Measurements from ENCODE around the gene KCNK3. TPM values are rescaled to one million over a fixed set of nuclear protein-coding genes. Genes with fewer than 3 reads are reported as not detected.
"Not testable (repeated sequence)": the region's sequence is repeated elsewhere in the genome, so short reads cannot be mapped to it uniquely, and the experiment has no call there.

The KCNK3 gene
- total RNA-seq, 1 donor from 2014 or later: 1.9 TPM

DNA sequence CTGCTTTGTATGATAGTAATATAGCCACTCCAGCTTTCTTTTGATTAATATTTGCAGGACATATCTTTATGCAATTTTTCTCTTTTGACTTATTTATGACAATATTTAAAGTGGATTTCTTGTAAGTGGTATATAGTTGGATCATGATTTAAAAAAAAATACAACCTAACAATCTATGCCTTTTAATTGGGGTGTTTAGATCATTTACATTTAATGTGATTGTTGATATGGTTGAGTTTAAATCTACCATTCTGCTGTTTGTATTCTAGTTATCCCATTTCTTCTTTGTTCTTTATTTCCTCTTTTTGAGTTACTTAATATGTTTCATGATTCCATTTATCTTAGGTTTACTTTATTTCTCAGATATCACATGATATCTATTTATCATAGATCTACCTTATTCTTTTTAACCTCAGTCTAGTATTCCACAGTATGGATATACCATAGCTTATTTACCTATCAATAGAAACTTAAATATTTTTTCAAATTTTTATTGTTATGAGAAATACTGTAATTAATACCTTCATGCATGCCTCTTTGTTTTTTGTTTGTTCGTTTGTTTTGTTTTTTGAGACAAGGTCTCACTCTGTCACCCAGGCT is 32.1 kb upstream of the KCNK3 start:
- no peaks in the 10 kb centered on the region for H3K4me1 Mint-ChIP-seq (ENCODE audit: low read depth, unreplicated experiment)
- no peak for TF ChIP-seq EZH2 (IDR thresholded peaks at IDR 0.05; ENCODE audit: insufficient read depth, low read length)
- TF ChIP-seq, protein P1, sequence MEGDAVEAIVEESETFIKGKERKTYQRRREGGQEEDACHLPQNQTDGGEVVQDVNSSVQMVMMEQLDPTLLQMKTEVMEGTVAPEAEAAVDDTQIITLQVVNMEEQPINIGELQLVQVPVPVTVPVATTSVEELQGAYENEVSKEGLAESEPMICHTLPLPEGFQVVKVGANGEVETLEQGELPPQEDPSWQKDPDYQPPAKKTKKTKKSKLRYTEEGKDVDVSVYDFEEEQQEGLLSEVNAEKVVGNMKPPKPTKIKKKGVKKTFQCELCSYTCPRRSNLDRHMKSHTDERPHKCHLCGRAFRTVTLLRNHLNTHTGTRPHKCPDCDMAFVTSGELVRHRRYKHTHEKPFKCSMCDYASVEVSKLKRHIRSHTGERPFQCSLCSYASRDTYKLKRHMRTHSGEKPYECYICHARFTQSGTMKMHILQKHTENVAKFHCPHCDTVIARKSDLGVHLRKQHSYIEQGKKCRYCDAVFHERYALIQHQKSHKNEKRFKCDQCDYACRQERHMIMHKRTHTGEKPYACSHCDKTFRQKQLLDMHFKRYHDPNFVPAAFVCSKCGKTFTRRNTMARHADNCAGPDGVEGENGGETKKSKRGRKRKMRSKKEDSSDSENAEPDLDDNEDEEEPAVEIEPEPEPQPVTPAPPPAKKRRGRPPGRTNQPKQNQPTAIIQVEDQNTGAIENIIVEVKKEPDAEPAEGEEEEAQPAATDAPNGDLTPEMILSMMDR (IDR thresholded peaks at IDR 0.05; ENCODE audit: insufficient read depth, low read depth, low read length): no peak
- Histone ChIP-seq H3K4me2 (ENCODE audit: low read length) (no peak overlapping the region), H3K36me3 (ENCODE audit: insufficient read depth, low read length) (no peaks in the 10 kb centered on the region), H3K9me3 (ENCODE audit: insufficient read depth, low read depth, low read length) (no peaks in the 10 kb centered on the region), H3K4me3 (ENCODE audit: insufficient read depth, low read depth, low read length) (no peak overlapping the region), H3K27ac (ENCODE audit: low read depth, low read length) (no peak overlapping the region), H3K9ac (ENCODE audit: low read length) (no peak overlapping the region), H3K27me3 (ENCODE audit: insufficient read depth, low read length) (no peaks in the 10 kb centered on the region), H2AFZ (ENCODE audit: low read depth, low read length) (no peak overlapping the region), H3K4me1 (ENCODE audit: insufficient read depth, low read length) (no peaks in the 10 kb centered on the region), H3K79me2 (ENCODE audit: insufficient read depth, low read length) (no peaks in the 10 kb centered on the region), H4K20me1 (ENCODE audit: insufficient read depth, low read length) (no peaks in the 10 kb centered on the region)
- H3K27me3 Mint-ChIP-seq (ENCODE audit: low read depth, unreplicated experiment): peaks cover 6% of the 10 kb centered on the region
- peaks cover 7% of the 10 kb centered on the region for H3K9me3 Mint-ChIP-seq (ENCODE audit: unreplicated experiment)
- no peaks in the 10 kb centered on the region for H3K36me3 Mint-ChIP-seq (ENCODE audit: low read depth, unreplicated experiment)
- no peak for DNase-seq (ENCODE audit: low read depth)
- no peak overlapping the region for H3K27ac Mint-ChIP-seq (ENCODE audit: unreplicated experiment)
- no peak overlapping the region for H3K4me3 Mint-ChIP-seq (ENCODE audit: unreplicated experiment)
- no peak for FAIRE-seq

DNA sequence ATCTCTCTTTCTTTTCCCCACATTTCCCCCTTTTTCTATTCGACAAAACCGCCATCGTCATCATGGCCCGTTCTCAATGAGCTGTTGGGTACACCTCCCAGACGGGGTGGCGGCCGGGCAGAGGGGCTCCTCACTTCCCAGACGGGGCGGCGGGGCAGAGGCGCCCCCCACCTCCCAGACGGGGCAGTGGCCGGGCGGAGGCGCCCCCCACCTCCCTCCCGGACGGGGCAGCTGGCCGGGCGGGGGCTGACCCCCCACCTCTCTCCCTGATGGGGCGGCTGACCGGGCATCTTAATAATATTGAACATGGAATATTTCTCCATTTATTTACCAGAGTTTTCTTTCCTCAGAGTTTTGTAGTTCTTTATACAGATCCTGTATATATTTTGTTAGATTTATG is 27.2 kb upstream of the KCNK3 start:
- not testable (repeated sequence) for H3K27ac ChIP-seq (ENCODE audit: low read depth, low read length); H3K27me3 ChIP-seq (ENCODE audit: insufficient read depth, low read length); H3K9me3 Mint-ChIP-seq (ENCODE audit: unreplicated experiment); H3K79me2 ChIP-seq (ENCODE audit: insufficient read depth, low read length); H3K27me3 Mint-ChIP-seq (ENCODE audit: low read depth, unreplicated experiment); FAIRE-seq; H3K27ac Mint-ChIP-seq (ENCODE audit: unreplicated experiment); DNase-seq (ENCODE audit: low read depth); H3K36me3 Mint-ChIP-seq (ENCODE audit: low read depth, unreplicated experiment); H3K9ac ChIP-seq (ENCODE audit: low read length); H3K9me3 ChIP-seq (ENCODE audit: insufficient read depth, low read depth, low read length); H3K4me2 ChIP-seq (ENCODE audit: low read length); H3K4me3 Mint-ChIP-seq (ENCODE audit: unreplicated experiment); H3K4me1 ChIP-seq (ENCODE audit: insufficient read depth, low read length); H4K20me1 ChIP-seq (ENCODE audit: insufficient read depth, low read length); H3K36me3 ChIP-seq (ENCODE audit: insufficient read depth, low read length); H3K4me3 ChIP-seq (ENCODE audit: insufficient read depth, low read depth, low read length); H2AFZ ChIP-seq (ENCODE audit: low read depth, low read length)
- H3K4me1 Mint-ChIP-seq (ENCODE audit: low read depth, unreplicated experiment): peaks cover 16% of the 10 kb centered on the region

DNA sequence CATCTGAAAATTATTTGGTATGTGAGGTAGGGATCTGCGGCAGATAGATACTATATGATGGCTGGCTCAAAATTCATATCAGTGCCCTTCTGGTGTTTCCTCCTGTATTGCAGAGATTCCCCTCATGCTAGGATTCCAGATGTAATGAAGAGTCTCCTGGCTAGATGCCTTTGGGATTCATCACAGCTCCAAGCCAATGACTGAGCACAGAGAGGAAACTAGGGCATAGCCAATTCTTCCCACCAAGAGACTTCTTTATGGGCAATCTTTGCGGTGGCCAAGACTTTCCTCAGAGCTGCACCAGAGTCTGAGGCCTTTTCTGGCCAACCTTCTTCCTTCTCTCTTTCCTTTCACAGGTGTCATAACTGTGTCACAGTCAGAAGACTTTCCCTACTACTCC is 25.9 kb upstream of the KCNK3 start:
- Histone ChIP-seq H3K4me3 (ENCODE audit: insufficient read depth, low read depth, low read length) (no peak overlapping the region), H3K9me3 (ENCODE audit: insufficient read depth, low read depth, low read length) (no peaks in the 10 kb centered on the region), H3K4me1 (ENCODE audit: insufficient read depth, low read length) (peaks cover 12% of the 10 kb centered on the region), H2AFZ (ENCODE audit: low read depth, low read length) (no peak overlapping the region), H3K9ac (ENCODE audit: low read length) (no peak overlapping the region), H4K20me1 (ENCODE audit: insufficient read depth, low read length) (no peaks in the 10 kb centered on the region), H3K27me3 (ENCODE audit: insufficient read depth, low read length) (peaks cover 6% of the 10 kb centered on the region), H3K27ac (ENCODE audit: low read depth, low read length) (no peak overlapping the region), H3K36me3 (ENCODE audit: insufficient read depth, low read length) (no peaks in the 10 kb centered on the region), H3K4me2 (ENCODE audit: low read length) (no peak overlapping the region), H3K79me2 (ENCODE audit: insufficient read depth, low read length) (no peaks in the 10 kb centered on the region)
- Mint-ChIP-seq H3K4me3 (ENCODE audit: unreplicated experiment) (no peak overlapping the region), H3K27ac (ENCODE audit: unreplicated experiment) (no peak overlapping the region), H3K9me3 (ENCODE audit: unreplicated experiment) (peaks cover 3% of the 10 kb centered on the region), H3K4me1 (ENCODE audit: low read depth, unreplicated experiment) (peaks cover 17% of the 10 kb centered on the region), H3K36me3 (ENCODE audit: low read depth, unreplicated experiment) (no peaks in the 10 kb centered on the region), H3K27me3 (ENCODE audit: low read depth, unreplicated experiment) (peaks cover 12% of the 10 kb centered on the region)
- FAIRE-seq (no peak), DNase-seq (ENCODE audit: low read depth) (no peak)
- TF ChIP-seq, protein P1 (IDR thresholded peaks at IDR 0.05; ENCODE audit: insufficient read depth, low read depth, low read length): no peak
- no peak for TF ChIP-seq EZH2 (IDR thresholded peaks at IDR 0.05; ENCODE audit: insufficient read depth, low read length)

Measured in astrocyte (in vitro differentiated cells and primary cell).